Anterior cingulate cortex (tissue), 58 donors: ENCODE measurements around the gene CCDC121.
"Not testable (repeated sequence)": the region's sequence is repeated elsewhere in the genome, so short reads cannot be mapped to it uniquely, and the experiment has no call there.

ENCODE experiments used
- DNase-seq, 58 donors: peaks; one replicate each; lab custom pipeline; 2025; lab: John Stamatoyannopoulos, UW

The CCDC121 gene

DNA sequence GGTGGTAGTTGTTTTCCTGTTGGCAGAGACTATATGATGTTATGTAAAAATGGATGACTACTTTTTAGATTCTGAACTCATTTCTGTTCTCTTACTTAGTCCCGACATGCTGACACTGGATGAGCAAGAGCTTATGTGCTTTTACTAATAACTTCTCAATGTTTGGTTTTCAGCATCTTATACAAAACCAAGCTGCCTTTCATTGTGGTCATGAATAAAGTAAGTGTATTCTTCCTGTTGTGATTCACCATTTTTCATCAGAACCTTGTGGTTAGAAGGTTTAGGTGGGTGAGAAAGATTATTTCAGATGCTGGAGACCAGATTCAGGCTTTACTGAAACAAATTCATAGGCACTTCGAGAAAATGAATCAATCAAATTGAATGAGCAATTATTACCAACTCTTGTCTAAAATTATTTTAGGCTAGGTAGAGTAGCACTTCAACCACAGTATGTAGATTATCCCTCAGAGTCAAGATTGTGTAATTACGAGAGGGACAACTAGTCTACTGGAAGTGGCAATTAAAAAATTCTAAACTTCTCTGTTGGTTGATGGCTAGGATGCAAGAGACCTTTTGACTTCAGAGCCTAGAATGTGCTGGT, 9.3 kb upstream of the CCDC121 start:
- no peak for DNase-seq

DNA sequence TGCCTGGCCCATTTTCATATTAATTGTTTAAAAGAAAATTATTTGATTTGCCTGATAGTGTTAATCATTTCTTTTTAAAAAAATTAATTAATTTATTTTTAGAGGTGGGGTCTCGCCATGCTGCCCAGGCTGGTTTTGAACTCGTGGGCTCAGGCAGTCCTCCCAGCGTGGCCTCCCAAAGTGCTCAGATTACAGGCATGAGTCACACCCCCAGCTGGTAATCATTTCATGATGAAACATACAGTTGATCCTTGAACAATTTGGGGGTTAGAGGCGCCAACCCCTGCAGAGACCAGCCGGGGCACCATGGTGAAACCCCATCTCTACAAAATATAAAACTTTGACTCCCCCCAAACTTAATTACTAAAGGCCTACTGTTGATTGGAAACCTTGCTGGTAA, 8.0 kb upstream of the CCDC121 start:
- DNase-seq, result no peak

DNA sequence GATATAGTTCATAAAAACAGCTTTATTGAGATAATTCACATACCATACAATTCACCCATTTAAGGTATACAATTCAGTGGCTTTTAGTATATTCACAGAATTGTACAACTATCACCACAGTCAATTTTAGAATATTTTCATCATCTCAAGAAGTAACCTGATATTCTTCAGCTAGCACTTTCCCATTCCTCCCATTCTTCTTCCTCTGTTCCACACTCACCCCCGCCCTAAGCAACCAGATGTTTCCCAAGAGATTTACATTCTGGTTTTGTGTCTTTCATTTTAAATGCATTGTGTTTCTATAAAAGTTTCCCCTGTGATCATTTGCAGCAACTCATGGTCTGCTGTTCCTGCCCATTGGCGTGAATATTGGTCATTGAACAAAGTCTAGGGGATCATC, 5.5 kb upstream of the CCDC121 start:
- DNase-seq, result no peak

DNA sequence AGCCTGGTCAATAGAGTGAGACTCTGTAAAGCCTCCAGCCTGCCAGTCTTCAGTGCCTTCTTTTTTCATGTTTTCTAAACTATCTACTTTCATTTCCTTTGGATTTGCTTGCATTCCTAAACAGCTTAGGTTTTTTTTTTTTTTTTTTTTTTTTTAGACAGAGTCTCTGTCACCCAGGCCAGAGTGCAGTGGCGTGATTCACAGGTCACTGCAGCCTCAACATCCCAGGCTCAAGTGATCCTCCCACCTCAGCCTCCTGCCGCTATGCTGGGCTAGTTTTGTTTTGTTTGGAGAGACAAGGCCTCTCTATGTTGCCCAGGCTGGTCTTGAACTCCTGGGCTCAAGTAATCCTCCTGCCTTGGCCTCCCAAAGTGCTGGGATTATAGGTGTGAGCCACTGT, 1.4 kb upstream of the CCDC121 start:
- DNase-seq, result not testable (repeated sequence)

DNA sequence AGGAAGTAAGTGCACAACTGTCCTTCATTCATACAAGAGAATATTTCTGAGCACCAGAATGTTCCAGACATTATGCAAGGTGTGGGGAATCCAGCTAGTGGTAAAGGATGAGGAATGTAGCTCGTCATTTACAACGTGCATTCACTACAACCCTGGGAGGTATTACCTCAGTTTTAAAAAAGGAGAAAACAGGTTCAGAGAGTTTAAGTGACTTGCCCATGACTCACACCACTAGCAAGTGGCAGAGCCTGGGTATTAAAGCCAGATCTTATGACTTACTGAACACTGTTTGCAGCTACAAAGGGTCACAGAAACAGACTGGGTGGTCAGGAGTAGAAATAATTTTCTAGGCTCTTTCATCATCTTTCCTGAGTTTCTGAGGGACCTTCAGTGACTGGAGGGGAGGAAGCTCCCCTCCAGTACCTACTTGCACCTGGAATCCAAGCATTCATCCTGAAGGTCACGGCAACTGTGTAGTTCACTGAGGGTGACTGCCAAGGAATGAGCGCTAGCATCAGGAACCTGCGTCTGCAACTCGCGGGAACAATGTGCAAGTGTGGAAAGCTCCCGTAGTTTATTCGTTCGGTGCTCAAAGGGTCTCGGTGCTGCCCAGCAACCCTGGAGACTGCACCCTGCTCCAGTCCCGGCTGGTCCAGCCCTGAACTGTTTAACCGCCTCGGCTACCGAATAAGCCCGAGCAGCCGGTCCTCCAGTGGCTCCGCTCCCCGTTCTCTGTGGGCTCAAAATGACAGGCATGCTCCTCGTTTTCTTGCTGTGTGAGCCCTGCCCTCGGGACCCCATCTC, 647 bp downstream of the CCDC121 start:
- peak in 12 of 58 donors; percentile 8 to 79 (median 48) for DNase-seq

DNA sequence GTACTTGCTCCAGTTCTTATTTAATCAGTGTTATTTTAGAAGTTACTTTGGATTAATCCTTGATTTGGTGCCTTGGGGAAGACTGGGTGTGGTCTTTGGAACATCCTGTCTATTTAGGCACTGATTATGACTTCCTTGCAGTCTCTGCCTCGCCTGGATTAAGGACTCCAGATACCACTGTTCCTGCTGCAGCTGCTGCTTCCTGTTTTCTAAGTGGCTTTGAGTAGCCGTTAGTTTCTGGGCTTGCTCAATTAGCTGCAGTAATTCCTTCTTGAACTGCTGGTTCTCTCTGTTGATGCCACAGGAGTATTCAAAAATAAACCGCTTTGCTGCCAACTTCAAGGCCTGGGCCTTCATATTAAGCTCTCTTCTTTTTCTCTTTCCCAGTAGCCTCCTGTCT, 1.9 kb downstream of the CCDC121 start:
- DNase-seq, result peak in 4 of 58 donors; percentile 2 to 8 (median 6)

DNA sequence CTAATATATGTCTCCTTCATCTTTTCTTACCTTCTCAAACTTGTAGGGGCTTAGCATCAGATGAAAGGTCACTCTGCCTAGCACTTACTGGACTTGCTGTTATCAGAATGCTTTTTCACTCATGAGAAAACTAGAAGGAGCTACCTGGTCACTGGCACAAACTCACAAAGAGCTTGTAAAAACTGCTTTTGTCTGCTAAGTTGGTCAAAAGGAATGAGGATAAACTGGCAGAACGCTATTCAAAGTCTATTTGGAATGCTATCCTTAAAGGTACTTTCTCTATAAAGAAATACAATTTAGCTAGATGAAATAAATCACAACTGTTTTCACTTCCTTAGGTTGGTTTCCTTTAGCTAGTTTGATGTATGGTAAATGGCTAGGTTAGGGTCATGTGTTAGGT, 2.5 kb downstream of the CCDC121 start:
- DNase-seq, result not testable (repeated sequence)

DNA sequence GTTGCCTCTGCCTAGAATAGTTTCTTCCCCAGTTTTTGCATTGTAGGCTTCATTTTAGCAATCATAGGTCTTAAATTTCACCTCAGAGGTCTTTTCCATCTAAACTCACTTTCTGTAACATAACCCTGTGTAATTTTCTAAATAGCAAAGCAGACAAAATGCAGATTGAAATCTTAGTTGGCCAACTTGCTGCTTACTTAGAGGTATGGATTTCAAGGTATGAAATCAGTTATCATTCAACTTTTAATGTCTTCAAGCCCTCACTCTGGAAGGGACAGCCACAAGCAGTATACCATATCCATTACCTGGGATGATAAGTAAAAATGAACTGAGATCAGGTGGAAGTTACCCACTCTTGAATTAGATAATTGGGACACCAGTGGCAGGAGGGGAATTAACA, 3.9 kb downstream of the CCDC121 start:
- DNase-seq, result no peak

DNA sequence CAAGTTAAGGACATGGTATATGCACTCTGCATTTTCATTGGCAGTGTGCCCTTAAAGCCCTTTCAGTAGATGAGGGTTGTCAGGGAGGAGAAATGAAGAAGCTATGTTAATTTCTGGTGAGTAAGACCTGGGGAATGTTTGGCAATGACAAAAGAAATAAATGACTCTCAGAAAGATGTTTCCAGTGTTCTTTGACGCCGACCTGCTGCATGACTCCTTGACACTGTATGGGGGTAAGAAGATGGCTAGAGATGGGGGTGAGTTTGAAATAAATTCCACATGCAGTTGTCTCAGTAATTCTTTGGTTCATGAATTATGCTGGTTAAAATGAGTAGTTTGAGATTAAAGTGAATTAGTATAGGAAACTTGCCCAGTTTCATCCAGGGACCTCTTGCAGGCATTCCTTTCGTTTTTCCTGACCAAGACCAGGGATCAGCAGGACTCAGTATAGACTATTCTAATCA, 5.9 kb downstream of the CCDC121 start:
- no peak for DNase-seq

DNA sequence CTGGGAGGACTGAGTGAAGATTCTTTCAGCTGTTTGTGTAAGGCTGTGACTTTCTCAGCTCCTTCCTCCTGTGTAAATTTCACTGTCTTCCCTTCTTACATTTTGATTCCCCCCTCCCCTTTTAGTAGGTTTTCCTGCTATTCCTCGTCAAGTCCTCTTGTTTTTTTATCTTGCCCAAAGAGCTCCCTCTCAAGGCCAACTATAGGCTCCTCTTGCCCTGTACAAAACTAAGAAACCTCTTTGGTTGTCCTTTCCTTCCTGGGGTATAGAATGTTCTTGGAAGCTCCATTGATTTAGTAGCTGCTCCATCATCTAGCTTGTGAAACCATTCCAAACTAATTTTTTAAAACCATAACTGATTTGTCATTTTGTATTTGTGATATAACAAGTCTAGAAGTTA, 7.3 kb downstream of the CCDC121 start:
- DNase-seq, result no peak

DNA sequence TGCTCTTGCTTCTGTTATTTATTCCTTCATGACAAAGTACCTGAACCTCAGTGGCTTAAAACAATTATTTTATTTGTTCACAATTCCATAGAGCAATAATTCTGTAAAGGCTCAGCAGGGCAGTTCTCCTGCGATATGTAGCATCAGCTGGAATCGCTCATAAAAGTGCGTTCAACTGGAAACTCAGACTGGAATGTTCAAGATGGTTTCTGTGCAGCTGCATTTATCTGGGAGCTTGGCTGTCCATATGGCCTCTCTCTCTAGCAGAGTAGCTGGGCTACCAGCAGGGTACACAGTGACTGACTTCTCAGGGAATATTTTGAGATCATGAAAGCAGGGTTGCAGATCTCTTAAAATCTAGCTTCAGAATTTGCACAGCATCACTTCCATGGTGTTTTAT, 13.5 kb downstream of the CCDC121 start:
- no peak for DNase-seq

DNA sequence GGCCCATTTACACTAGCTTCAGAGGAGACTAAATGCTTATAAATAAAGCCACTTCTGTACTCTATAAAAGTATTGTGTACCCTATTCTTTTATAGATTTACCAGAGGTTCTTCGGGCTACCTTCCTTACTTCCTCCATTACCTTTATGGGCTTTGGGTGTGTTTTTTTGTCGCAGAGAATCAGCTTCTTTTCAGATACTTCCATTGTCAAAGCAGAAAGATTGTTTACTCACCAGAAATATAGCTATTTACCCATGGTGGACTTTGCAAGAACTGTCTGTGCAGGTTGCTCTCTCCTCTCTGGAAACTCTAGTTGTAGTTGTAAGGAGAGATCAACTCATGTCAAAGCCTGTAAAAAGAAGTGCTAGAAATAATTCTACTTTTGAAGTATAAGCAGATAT, 14.8 kb downstream of the CCDC121 start:
- DNase-seq, result no peak

DNA sequence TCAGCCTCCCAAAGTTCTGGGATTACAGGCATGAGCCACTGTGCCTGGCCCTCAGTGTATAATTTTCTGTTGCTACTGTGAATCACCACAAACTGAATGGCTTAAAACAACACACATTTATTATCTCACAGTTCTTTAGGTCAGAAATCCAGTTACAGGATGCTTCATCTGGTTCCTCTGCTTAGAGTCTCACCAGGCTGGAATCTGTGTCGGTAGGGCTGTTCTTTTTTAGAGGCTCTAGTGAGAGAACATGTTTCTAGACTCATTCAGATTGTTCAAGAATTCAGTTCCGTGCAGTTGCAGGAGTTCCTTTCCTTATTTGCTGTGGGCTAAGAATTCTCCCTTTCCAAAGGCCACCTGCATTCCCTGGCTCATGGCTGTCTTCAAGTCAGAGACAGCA, 22.2 kb downstream of the CCDC121 start:
- no peak for DNase-seq

DNA sequence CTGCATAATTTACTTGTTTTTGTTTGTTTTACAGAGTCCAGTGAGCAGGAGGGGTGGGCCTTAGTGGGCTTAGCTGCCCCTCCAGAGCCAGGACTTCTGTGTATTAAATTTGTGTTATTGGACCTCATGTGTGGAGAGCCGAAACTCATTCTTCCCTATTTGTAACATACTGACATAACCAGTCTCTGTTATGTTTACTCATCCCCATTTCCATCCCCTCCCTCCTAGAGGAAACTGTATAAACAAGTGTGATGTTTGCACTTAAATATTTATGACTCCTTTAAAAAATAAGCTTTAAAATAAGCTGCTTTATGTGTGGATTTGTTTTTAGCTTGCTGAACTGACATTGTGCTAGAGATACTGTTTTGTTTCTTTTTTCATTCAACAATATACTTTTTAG, 32.2 kb downstream of the CCDC121 start:
- no peak for DNase-seq

DNA sequence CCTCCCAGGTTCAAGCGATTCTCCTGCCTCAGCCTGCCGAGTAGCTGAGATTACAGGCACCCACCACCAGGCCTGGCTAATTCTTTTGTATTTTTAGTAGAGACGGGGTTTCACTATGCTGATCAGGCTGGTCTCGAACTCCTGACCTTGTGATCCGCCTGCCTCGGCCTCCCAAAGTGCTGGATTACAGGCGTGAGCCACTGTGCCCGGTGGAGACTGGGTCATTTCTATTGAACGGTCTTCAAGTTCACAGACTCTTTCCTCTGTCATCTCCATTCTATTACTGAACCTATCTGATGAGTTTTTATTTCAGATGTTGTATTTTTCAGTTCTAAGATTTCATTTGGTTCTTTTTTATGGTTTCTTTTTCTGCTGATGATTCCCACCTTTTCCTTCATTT, 33.4 kb downstream of the CCDC121 start:
- DNase-seq, result not testable (repeated sequence)

DNA sequence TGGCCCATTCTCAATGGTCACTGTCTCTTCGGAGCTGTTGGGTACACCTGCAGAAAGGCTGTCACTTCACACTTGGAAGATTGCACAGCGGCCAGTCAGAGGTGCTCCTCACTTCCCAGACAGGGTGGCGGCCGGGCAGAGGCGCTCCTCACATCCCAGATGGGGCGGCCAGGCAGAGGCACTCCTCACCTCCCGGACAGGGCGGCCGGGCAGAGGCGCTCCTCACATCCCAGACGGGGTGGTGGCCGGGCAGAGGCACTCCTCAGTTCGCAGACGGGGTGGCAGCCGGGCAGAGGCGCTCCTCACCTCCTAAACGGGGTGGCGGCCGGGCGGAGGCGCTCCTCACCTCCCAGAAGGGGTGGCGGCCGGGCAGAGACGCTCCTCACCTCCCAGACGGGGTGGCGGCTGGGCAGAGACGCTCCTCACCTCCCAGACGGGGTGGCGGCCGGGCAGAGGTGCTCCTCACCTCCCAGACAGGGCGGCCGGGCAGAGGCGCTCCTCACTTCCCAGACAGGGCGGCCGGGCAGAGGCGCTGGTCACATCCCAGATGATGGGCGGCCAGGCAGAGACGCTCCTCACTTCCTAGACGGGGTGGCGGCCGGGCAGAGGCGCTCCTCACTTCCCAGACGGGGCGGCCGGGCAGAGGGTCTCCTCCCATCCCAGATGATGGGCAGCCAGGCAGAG, 34.6 kb downstream of the CCDC121 start:
- DNase-seq, result not testable (repeated sequence)

DNA sequence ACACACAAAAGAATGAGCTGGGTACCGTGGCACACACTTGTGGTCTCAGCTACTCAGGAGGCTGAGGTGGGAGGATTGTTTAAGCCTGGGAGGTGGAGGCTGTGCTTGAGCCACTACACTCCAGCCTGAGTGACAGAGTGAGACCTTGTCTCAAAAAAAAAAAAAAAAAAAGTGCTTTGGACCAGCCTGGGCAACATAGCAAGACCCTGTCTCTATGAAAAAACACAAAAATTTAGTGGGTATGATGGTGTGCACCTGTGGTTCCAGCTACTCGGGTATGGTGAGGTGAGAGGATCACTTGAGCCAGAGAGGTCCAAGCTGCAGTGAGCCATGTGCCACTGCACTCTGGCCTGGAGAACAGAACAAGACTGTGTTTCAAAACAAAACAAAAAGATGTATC, 35.6 kb downstream of the CCDC121 start:
- DNase-seq, result no peak

DNA sequence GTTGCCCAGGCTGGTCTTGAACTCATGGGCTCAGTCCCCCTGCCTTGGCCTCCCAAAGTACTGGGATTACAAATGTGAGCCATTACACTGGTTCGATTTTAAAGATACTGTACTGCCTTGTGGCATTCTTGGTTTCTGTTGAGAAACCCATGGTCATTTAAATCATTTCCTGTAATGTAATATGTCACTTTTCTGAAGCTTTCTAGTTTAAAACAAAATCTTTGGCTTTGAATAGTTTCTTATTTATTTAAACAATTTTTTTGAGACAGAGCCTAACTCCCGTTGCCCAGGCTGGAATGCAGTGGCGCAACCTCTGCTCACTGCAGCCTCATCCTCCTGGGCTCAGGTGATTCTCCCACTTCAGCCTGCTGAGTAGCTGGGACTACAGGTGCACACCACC, 37.1 kb downstream of the CCDC121 start:
- no peak for DNase-seq

DNA sequence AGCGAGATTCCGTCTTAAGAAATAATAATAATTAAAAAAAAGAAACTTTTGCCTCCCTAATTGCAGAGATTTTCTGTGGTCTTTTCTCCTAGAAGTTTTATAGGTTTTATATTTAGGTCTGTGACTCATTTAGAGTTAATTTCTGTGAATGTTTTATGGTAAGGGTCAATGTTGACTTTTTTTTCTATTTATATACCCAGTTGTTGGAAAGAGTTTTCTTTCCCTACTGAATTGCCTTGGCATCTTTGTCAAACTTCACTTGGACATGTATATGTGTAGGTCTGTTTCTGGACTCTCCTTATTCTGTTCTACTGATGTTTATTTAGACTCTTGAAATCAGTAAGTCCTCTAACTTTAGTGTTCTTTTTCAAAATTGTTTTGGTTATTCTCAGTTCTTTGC, 40.5 kb downstream of the CCDC121 start:
- DNase-seq, result no peak

DNA sequence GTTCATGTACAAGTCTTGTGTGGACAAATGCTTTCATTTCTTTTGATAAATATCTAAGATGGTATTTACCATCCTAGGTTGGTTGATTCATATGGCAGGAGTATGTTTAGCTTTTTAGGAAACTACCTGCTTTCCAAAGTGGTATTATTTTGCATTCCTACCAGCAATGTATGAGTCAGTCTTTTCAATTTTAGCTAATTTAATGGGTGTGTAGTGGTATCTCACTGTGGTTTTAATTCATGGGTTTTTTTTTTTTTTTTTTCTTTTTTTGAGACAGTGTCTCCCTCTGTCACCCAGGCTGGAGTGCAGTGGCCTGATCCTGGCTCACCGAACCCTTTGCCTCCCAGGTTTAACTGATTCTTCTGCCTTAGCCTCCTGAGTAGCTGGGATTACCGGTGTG, 41.8 kb downstream of the CCDC121 start:
- no peak for DNase-seq

DNA sequence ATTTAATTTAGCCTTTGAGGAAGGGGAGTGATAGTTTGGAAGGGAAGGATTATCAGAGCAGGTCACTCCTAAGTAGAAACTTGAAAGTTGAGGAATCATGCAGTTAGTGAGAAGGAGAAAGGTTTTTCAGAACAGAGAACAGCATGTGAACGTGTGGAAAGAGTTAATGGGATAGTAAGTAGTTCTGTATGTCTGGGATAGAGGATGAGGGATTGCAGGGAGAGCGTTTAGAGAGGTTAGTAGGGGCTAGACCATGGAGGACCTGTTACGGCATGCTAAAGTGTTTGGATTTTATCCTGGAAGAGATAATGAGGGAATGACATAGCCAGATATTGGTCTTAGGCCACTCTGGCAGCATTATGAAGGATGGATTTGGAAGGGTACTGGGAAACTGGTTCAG, 44.2 kb downstream of the CCDC121 start:
- no peak for DNase-seq
